ENCODE measurements around the gene OR8D1.

Gene OR8D1

DNA sequence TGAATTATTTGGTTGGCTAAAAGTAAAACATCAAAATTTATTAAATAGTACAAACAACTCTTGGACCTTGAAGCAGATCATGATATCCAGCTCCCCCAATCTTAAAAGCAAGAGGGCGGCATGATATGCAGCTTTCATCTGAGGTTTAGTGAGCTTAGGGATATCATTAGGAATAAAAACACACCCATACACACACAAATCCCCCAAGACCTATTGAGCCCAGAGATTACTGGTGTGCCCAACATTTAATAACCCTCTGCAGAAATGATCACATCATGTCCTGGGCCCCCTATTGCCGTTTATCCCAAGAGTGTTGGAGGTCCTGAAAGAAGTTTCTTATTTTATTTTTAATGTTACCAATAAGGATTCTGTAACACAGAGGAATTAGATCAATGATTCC, at the start of gene OR8D1:
TSS of gene OR8D1 (minus strand) at position 101 of the 400 bp plus-strand sequence. CDS start 3,183 bp downstream, outside the sequence.
- no peak for DNase-seq

- no peak for DNase-seq
Measured at GRCh38 chr11:124359566-124359965, 45.8 kb upstream of the OR8D1 start.

DNA sequence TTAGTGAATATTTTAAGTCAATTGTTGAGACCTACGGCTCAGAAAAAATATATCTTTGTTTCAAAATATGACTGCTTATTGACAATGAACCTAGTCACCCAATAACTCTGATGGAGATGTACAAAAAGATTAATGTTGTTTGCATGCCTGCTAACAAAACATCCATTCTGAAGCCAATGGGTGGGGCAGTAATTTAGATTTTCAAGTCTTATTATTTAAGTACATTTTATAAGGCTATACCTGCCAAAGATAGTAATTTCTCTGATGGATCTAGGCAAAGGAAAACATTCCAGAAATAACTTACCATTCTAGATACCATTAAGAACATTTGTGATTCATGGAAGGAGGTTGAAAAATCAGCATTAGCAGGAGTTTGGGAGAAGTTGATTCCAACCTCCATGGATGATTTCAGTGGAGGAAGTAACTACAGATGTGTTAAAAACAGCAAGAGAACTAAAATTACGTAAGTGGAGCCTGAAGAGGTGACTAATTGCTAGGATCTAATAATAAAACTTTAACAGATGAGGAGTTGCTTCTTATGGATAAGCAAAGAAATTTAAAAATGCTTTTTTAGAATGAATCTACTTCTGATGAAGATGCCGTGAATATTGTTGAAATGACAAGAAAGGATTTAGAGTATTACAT, 32.7 kb upstream of the OR8D1 start:
- no peak for DNase-seq

- no peak for DNase-seq
Measured at GRCh38 chr11:124344346-124344745, 30.6 kb upstream of the OR8D1 start.

- DNase-seq: no peak
Measured at GRCh38 chr11:124340142-124340447, 26.3 kb upstream of the OR8D1 start.

- DNase-seq: no peak
Measured at GRCh38 chr11:124339396-124340141, 25.8 kb upstream of the OR8D1 start.

GRCh38 chr11:124331873-124332272, 18.1 kb upstream of the OR8D1 start:
- no peak for DNase-seq

DNA sequence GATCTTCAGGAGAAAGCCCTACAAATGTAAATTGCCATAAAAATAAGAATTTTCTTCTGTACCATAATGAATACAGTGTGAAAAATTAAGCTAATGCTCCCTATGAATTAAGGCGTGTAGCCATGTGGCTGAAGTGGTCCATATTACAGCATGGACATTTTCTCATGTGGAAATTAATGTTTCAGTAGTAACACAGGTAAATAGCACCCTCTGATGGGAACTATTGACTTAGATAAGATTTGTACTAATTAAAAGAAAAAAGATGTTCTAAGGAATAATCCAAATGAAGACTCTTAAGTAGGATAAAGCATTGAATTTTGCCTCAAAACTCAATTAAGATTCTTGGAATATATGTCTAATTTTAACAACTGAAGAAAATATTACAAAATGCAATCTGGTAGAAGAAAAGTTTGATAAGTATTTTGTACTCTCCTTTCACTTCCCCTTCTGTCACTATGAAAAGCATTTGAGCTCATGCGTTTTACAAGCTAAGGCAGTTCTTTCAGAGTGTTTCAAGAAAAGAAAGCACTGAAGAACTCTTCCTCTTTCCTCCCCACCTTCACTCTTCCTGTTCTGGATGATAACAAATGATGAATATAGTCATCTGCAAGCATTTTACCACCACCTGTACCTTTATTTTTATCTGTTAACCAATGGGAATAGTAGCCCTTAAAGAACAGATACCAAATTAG, 16.2 kb upstream of the OR8D1 start:
- DNase-seq: no peak

- no peak for DNase-seq
Measured at GRCh38 chr11:124327775-124328174, 14.0 kb upstream of the OR8D1 start.

GRCh38 chr11:124322356-124322755, 8.6 kb upstream of the OR8D1 start:
- no peak for DNase-seq

DNA sequence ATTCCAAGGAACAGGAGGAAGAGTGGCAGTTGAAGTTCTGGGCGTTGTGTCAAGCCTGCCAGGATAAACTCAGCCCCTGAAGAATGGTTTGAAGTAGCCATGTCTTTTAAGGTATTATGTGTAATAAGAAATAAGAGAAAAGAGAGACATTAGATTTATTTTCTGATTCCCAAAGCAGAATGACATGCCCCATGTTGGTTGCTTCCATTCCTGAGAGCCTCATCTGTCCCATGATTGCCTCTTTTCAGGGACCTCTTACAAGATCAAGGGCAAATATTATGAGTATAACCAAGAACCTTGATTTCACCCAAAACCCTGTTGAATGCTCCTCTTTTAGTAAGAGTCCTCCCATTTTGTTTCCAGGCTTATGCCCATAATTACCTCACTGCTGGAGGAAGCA, 6.3 kb upstream of the OR8D1 start, which contains the start of gene OR8D2:
TSS of gene OR8D2 (minus strand) at position 101 of the 400 bp plus-strand sequence. CDS start at position 101, 0 bp downstream.
- no peak for DNase-seq

- no peak for DNase-seq
Measured at GRCh38 chr11:124315052-124315451, 1.3 kb upstream of the OR8D1 start.

- no peak for DNase-seq
Measured at GRCh38 chr11:124313131-124313530, 618 bp downstream of the OR8D1 start.

DNA sequence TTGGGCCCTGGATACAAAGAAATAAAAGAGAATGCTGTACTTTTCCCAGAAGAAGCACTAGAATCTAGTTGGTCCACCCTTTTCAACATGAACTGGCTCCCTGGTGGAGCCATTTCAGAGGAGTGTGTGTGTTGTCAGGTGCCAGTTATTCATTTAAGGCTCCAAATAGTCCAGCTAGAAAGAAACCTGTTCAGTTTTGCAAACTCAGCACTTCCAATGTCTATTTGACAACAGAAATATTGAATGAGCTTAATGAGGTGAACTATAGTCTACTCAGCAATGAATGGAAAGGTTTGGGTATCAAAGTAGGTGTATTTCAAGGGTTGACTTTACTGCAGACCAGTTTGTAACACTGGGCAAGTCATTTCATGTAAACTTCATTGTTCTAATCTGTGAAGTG, 2.1 kb downstream of the OR8D1 start:
- DNase-seq: no peak

DNA sequence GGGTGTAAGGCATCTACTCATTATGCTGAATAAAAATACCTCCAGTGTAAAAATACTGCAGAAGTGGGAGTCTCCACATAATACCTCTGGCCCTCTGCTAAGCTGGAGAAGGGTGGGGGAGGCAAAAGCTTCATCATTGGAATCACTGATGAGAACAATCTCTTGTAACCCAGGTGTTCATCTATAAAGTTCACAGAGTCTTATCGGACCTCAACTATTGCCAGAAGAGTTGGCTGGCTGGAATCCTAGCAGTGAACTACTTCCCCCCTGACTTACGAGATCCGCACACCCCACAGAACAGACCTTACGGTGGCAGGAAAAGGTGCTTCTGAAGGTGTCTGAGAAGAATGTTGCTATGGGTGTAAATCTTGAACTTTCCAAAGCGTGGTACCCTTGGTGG, 2.5 kb downstream of the OR8D1 start:
- DNase-seq: no peak

GRCh38 chr11:124310721-124311120, 3.0 kb downstream of the OR8D1 start:
- DNase-seq: no peak

DNA sequence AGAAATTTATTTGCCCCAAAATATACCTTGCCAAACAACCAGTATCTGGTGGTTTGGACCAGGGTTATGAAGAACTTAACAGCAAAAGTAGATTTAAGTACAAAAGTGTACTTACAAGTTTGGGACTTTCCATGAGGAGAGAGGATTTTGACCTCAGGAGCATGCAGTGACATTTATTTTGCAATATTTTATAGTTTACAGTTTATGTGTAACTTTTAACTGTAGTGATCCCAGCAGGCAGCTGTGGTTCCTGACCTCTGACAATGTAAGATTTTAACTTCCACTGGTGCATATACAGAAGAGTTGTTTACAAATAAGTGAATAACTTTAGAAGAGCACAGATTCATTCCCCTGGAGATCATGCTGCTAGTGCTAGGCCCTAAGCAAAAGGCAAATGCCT, 6.7 kb downstream of the OR8D1 start:
- DNase-seq: no peak

DNA sequence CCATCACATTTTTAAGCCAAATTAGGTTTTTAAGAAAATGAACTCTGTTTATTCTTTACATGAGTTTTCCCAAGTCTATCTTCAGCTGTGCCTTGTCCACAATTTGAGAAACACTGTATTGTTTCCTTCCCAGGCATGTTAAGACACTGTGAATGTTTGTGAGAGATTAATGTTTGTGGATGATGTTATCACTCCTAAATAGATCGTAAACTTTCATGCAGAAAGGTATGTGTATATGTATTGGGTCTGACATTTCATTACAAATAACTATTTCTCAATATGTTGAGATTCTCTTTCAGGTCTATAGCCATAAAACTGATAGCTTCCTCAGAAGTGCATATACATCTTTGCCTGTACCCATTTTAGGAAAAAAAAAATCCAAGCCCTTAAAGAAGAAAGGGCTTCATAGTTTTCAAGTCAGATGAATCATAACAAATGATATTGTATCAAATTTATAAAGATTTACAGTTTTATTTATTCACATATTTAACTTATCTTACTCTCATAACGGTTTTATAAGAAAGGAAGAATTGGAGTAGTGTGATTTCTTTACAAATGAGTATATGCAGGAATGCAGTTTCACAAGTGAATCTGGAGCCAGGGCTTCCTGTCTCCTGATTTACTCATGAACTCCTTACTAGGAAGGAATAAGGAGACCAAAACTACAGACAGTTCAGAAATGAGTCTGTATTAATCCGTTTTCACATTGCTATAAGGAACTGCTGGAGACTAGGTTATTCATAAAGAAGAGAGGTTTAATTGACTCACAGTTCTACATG, 11.2 kb downstream of the OR8D1 start:
- no peak for DNase-seq

DNA sequence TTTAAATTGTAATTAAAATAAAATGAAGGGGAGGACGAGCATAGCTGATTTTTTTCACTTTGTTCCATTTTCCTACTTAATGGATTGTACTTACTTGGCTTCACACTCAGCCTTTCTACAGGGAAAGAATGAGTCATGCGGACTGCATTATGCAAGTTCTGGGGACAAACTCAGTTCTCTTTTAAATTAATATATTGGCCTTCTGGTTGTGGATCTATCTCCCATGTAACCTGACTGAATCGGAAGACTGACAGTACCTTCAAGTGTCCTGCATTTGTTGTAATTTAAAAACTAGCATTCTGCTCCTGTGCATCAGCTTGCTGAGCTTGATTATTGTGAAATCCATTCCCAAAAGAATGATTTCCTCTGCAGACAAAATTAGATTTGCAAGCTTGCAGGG, 12.2 kb downstream of the OR8D1 start:
- no peak for DNase-seq

GRCh38 chr11:124297921-124298320, 15.8 kb downstream of the OR8D1 start:
- DNase-seq: no peak

GRCh38 chr11:124296016-124296415, 17.7 kb downstream of the OR8D1 start:
- no peak for DNase-seq

DNA sequence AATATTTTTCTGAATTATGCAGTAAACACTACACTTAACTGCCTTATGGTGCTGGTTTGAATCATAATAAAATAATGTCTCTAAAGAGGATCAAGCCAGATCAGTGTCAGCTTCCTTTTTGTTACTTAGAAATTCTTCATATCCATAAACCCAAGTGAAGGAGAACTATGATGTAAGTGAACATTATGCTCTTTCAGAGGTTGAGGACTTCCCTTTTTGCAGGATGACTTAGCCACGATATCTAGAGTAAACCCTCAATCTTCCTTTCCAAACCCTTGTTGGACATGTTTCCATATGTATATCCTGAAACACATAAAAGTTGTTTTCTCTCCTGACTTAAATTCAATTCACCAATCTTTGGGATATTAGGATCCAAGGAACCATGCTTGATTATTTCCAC, 19.1 kb downstream of the OR8D1 start:
- DNase-seq: no peak

DNA sequence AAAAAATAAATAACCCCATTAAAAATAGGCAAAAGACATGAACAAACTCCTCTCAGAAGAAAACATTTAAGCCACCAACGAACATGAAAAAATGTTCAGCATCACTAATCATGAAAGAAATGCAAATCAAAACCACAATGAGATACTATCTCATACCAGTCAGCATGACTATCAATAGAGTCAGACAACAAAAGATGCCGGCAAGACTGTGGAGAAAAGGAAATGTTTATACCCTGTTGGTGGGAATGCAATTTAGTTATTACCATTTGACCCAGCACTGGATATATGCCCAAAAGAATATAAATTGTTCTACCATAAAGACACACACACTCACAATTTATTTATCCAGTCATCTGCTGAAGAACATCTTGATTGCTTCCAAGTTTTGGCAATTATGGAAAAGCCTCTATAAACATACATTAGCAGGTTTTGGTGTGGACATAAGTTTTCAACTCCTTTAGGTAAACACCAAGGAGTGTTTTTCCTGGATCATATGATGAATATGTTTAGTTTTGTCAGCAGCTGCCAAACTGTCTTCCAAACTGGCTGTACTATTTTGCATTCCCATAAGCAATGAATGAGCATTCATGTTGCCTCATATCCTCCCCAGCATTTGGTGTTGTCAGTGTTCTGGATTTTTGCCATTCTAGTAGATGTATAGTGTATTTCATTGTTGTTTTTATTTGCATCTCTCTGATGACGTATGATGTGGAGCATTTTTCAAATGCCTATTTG, 28.0 kb downstream of the OR8D1 start:
- no peak for DNase-seq

Measured in activated CD4-positive, alpha-beta T cell treated with anti-CD3 and anti-CD28 coated beads for 1 hour (primary cell).